IPS DF 4.7 (cell line): ENCODE results near the gene TMEM239.
"Not testable (repeated sequence)": the region's sequence is repeated elsewhere in the genome, so short reads cannot be mapped to it uniquely, and the experiment has no call there.

Experiments
- DNase-seq: peaks from one replicate; pipeline ENCODE4 v3.0.0-alpha.2; 2013; ENCODE audit warnings: low spot score; ENCODE audit errors: extremely low read depth

Gene TMEM239

DNA sequence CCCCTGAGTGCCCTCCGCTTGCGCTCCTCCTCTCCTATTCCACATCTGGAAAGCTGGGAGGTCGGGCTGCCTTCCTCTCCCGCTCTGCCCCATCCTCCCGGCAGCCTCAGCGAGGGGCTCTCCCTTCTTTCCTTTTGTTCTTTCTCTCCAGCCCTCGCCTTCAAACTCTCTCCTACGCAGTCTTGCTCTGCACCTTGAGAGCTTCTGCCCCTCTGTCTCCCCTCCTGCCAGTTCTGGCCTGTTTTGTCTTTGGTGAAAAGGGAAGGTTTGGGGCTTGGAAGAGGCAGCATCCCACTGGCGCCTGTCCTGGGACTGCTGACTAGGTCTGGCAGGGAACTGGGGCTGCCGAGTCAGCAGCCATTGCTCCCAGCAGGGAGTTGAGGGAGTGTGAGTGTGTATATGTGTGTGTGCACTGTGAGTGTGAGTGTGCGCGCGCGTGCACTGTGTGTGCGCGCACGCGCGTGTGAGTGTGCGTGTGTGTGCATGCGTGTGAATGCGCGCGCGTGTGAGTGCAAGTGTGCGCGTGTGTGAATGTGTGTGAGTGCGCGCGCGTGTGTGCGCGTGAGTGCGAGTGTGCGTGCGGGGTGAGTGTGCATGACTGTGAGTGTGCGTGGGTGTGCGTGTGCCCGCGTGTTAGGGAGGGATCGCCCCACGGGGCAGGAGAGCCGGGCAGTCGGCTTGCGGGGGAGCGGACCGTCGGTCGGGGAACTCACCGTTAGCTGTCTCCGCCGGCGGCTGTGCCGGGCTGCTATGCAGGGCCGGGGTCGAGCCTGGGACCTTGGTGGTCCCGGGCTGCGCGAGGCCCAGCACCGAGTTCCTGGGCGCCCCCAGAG lies 16.3 kb upstream of the TMEM239 start:
- DNase-seq, result no peak

DNA sequence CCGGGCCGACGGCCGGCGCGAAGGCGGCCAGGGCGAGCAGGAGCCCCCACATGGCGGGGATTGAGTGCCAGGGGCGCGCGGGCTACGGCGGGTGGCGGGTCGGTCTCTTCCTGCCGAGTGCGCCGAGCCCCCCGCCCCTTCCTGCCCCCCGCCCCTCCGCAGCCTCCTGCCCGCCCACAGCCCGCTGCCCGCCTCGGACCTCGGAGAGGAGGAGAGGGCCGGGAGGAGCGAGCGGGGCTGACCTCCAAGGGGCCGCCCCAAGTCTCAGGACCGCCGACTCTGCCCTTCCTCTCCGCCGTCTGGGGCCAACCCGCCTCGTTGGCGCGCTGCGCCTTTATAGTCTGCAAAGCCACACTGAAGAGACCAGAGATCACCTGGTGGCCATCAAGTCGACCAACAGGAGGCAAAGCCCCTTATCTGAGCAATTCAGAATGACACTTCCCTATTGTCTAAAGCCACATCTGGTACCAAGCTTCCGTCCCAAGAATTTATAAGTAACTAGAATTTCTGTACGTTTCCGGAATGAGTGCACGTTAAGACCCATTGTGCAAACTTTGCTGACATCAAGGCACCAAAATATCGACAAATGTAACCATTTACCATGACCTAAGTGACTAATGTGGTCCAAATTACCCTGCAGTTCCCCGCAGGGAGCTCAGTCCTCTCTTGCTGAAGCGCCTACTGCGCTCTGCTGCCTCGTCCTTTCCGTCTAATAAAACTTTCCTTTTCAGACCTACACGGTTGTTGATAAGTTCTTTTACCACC lies 15.5 kb upstream of the TMEM239 start, which contains the start of gene CPXM1:
TSS of gene CPXM1 (minus strand) at position 107 of the 765 bp plus-strand sequence. CDS start at position 52, 55 bp downstream.
- DNase-seq, result no peak

DNA sequence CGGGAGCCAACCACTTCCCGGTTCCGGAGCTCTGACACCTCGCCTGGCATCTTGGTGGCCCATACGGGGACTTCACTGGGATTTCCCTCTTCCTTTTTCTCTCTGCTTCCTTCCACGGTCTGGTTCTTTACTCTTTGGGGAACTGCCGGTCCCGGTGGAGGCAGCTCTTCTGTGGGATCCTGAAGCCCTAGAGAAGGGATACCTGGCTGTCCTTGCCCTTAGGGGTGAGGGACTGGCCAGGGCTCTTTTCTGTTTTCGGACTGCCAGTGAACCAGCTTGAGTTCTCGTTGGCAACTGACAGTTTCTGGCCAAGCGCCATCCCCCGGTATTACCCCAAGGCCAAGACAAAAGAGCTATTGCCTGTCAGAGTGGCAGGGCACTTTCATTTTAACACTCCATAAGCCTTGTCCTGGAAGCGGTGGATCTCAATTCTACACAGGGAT lies 14.9 kb upstream of the TMEM239 start:
- no peak for DNase-seq

DNA sequence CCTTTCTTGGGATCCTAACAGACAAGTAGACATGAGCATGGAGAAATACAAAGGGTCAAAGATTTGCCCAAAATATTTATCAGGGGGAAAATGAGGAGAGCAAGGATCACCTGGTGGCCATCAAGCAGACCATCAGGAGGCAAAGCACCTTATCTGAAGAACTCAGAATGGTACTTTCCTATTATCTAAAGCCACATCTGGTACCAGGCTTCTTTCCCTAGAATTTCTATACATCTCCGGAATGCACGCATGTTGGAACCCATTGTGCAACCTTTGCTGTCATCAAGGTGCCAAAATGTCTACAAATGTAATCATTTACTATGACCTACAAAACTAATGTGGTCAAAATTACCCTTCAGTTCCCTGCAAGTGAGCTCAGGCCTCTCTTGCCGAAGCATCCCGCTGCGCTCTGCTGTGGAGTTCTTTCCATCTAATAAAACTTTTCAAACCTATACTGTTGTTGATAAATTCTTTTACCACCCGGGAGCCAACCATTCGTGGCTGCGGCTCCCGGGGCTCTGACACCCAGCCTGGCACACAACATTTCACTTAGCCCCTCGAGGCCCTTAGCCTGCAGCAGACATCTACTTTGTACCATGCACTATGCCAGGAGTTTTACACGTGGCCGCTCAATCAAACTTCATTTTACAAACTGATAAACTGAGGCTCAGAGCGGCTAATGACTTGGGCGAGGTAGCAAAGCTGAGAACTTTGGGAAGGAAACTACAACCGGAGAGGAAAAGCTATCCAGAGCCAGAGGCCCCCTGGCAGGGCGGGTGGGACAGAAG lies 11.9 kb upstream of the TMEM239 start:
- DNase-seq, result no peak

DNA sequence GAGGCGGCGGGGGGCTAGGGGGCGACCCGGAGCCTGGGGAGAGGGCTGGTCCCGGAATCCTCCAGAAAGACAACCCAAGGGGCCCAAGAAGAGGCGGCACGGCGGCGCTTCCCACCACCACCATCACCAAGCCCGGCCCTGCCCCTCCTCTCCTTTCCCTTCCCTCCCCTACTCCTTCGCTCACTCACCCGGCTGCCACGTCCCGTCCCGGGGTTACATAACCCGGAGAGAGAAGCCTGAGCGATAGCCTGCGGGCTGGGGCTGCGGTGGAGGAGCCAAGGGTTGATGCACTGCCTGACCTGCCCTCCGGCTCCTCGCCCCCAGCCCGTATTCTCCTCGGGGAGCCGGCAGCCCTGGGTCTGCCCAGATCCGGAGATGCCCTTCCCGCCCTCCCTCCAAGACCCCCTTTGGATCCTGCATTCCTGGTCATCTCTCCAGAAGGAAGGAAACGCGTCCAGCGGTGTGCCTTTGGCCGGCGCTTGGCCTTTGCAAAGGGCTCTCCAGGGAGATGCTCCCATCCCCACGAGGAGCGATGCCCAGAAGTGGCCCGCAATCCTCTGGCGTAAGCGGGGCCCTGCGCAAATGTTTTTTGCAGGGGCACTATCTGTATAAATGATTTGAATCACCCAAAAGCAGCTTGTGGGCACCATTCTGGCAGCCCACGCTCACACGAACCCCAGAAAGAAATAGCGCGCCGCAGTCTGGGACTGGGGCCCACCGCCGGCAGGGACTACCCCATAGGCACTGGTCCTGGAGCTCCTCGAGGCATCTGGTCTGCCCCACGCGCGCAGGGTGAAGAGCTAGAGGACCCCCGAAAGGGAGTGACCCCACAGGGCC lies 11.1 kb upstream of the TMEM239 start:
- DNase-seq, result no peak

DNA sequence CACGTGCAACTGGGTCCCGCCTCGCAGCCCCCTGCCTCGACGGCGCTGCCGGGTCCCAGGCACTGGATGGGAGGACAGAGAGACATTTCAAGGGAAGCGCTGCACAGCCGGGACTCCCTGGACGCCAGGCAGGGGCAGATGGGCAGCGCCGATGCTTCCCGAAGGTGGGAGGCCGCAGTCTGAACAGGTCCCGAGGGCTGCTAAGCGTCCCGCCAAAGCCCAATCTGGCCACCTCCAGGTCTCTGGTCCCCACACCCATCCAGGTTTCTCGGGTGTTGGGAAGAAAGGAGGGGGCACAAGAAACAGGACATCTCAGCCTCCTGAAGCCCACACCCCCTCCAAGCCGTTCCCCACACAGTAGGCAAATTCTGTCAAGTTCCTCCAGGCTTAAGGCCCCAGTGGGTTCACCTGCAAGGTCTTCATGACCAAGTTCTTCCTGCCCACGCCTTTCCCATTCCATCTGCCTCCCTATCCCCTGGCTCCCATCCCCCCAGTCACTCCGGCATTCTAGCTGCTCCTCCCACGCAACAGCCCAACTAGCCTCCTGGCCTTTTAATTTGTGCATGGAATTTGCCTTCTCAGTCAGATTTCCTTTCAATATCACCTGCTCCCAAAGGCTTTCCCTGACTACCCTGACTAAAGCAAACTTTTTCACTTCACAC lies 10.3 kb upstream of the TMEM239 start:
- DNase-seq, result no peak

DNA sequence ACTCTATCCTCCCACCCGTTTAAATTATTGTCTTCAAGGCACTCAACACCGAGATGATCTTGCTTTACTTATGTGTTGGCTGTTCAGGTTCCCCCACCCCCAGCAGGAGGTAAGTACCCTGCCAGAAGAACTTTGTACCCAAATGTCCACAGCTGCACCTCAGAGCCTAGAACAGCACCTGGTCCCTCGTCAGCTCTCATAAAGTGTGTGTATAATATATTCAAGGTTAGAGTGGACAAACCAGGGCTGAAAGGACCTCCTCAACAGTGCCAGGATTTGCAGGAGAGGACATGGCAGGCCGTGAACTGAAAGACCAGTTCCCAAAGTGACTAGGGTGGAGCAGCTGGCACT lies 9.8 kb upstream of the TMEM239 start:
- DNase-seq, result no peak

DNA sequence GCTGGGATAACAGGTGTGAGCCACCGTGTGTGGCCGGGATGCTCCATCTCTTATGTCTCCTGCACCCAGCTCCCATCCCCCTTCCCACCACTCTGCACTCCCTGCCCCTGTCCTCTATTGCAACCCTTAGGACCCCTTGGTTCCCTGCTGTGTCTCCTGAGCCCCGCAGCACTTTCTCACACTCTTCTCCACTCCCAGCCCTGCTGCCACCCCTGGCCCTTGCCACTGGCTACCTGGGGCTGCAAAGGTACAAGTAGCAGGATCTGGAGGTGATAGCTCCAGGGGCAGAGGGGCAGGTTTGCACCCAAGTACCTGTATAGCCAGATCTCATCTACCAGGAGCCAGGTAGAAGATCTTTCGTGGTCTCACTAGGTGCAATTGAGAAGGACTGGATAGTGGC lies 9.1 kb upstream of the TMEM239 start:
- no peak for DNase-seq

DNA sequence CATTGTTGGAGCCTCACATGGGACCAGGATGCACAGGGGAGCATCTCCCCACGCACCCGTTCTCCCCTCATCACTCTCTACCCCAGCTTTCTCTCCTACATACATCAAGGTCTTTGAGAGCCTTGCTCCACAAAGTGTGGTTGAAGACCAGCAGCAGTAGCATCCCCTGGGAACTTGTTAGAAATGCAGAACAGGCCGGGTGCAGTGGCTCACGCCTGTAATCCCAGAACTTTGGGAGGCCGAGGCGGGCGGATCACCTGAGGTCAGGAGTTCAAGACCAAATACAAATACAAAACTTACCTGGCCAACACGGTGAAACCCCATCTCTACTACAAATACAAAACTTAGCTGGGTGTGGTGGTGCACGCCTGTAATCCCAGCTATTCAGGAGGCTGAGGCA lies 8.2 kb upstream of the TMEM239 start:
- not testable (repeated sequence) for DNase-seq

DNA sequence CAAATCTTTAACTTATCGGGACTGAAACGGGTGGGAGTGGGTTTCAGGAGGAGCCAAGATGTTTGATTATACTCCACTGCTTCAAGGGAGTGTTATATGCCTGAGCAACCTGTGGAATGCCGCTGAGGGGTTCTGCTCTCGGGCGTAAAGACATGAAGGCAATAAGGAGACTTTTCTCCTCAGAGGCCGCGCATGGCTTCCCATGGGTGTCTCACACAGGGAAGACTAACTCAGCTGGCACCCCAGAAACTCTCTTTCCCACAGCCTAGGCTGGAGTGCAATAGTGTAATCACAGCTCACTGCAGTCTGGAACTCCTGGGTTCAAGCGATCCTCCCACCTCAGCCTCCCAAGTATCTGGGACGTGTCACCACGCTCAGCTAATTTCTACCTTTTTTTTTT lies 6.5 kb upstream of the TMEM239 start:
- no peak for DNase-seq

DNA sequence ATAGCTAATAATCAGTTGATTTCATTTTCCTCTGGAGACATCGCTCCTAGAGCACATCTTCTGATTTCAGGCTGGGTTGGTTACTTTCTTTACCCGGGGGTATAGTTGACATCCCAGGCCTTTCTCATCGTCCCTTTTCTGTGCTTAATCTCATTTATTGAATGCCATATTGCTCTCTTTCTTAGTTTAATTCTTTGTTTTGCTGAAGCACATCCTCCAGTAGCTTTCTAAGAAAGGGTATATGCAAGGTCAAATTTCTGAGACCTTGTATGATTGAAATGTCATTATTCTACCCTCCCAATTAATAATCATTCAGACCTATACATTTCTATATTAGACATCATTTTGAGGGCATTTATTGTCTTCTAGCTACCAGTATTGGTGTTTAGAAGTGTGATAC lies 4.0 kb upstream of the TMEM239 start:
- no peak for DNase-seq

DNA sequence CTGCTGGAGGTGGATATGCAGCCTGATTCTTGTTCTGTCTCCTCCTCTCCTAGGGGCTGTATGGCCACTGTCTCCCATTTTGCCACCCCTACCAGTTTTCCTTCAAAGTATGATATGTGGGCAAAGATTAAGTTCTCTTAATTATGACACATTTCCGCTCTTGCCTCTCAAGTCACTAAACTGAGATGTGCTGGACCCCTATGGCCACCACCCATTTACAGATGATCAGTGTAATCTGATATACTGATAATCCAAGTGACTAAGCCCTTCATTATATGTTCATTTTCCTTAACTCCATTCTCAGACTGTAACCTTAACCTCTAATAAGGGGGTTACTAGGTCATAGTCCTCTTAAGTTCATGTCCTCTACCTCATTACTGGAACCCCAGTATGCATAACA lies 2.1 kb upstream of the TMEM239 start:
- no peak for DNase-seq

DNA sequence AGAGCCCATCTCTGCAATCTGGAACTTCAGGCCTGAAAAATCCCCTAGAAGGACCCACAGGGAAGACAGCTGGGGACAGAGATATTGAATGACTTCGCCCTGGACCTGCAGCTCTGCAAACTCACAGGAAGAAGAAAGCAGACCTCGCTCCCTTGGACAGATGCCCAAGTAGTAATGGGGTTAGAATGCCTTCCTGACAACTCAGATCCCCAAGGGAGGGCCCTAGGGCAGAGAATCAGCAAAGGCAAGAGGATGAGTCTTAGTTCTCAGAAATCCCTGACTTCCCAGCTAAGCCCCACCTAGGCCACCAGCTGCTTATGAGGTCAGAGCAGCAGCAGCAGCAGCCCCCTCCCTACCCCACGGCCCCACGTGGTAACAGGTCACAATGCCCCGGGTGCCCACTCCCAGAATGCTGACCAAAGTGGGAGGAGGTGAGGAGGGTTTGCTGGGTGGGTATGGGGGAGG lies 1.5 kb upstream of the TMEM239 start, which contains the start of gene C20orf141:
TSS of gene C20orf141 (plus strand) at position 401 of the 465 bp plus-strand sequence. CDS start 198 bp downstream, outside the sequence.
- no peak for DNase-seq

DNA sequence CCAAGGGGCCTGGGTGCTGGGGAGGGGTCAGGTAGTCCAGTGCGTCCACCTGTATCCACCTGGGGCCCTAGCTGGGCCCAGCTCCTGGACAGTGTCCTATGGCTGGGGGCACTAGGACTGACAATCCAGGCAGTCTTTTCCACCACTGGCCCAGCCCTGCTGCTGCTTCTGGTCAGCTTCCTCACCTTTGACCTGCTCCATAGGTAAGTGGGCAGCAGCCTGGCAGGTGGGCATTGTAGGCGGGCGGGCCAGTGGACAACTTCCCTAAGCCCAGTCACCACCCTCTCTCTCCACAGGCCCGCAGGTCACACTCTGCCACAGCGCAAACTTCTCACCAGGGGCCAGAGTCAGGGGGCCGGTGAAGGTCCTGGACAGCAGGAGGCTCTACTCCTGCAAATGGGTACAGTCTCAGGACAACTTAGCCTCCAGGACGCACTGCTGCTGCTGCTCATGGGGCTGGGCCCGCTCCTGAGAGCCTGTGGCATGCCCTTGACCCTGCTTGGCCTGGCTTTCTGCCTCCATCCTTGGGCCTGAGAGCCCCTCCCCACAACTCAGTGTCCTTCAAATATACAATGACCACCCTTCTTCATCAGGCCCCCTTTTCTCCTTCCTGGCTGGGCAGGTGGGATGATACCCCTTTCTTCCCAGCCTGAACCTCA lies 793 bp upstream of the TMEM239 start:
- no peak for DNase-seq

DNA sequence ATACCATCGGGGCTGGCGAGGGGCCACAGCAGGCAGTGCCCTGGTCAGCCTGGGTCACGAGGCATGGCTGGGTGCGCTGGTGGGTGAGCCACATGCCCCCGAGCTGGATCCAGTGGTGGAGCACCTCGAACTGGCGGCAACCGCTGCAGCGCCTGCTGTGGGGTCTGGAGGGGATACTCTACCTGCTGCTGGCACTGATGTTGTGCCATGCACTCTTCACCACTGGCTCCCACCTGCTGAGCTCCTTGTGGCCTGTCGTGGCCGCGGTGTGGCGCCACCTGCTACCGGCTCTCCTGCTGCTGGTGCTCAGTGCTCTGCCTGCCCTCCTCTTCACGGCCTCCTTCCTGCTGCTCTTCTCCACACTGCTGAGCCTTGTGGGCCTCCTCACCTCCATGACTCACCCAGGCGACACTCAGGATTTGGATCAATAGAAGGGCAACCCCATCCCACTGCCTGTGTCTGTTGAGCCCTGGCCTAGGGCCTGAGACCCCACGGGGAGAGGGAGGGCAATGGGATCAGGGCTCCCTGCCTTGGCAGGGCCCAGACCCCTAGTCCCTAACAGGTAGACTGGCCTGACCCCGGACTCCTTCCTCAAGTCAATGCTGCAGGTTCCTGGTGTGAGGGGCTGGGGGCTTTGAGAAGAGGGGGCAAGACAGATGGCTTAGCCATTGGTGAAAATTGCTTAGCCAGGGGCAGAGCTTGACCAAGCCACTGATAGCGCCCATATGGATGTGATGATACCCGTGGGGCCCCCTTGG lies 598 bp downstream of the TMEM239 start:
- no peak for DNase-seq

DNA sequence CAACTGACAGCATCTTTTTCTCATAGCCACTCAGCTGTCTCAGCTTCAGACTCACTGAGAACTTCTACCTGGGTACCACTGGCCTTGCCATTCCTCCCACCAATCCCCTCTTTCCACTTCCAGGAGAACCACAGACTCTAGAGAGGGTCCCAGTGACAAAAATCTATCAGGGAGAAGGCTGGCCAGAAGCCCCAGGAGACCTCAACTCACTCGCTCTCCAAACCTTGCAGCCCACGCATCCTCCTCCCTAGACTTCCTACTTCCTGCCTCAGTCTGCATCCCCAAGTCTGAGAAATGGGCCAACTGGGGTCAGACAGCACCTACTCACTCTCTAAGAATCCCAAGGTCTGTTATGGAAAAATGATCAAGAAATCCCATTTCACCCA lies 1.2 kb downstream of the TMEM239 start:
- DNase-seq, result no peak

DNA sequence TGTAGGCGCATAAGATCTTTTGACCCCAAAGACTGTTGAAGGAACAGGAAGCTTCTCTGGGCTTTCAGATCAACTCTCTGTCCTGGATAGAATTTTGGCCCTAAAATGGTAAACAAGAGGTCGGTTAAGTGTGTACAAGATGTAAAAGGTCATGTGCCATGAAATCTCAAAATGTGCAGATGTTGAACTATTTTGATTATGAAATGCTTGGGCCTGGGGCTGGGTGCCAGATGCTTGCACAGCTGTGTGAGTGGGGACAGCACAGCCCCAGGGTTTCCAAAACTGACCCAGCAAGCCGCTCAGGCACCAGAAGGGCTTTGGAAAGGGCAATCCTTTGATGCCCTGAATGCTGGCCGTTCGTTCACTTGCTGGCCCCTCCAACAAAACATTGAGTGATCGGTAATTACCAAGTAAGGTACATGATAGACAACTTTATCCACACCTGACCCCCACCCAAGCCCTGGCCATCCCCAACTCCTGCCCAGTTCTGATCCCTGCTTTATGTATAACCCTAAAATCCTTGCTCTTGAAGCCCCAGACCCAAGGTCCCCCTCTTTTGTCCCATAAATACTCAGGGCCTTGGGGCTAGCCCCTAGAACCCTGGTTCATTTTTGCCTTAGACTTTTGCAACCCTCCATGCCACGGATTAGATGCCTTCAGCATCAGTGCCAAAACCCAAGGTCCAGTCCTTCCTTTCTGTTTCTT lies 1.9 kb downstream of the TMEM239 start:
- DNase-seq, result no peak
